H9 (cell line): Measurements from ENCODE around the gene MARCHF3. TPM values are rescaled to one million over a fixed set of nuclear protein-coding genes. Genes with fewer than 3 reads are reported as not detected.
A peak's percentile ranks its signal among the peaks of the same experiment; 100 is the strongest.

Experiments used
- DNase-seq: peaks from one replicate; pipeline ENCODE4 v3.0.0-alpha.2; 2017
- H2AFZ ChIP-seq: one replicate; pipeline ENCODE4 v1.6.1; 2013; ENCODE audit warnings: mild to moderate bottlenecking, low read length, control low read depth, moderate library complexity
- H2AK5ac ChIP-seq: 2 replicates; pipeline ENCODE4 v1.6.1; 2013; ENCODE audit warnings: low read length, control low read depth, mixed read lengths; ENCODE audit not compliant: insufficient read length
- H2BK120ac ChIP-seq: one replicate; pipeline ENCODE4 v1.6.1; 2013; ENCODE audit warnings: low read depth, mild to moderate bottlenecking, low read length, control low read depth, inconsistent platforms; ENCODE audit not compliant: poor library complexity, severe bottlenecking
- H2BK12ac ChIP-seq: 2 replicates; pipeline ENCODE4 v1.6.1; 2013; ENCODE audit warnings: low read length, control low read depth, mixed read lengths, low read depth; ENCODE audit not compliant: insufficient read length
- H2BK15ac ChIP-seq: 2 replicates; pipeline ENCODE4 v1.6.1; 2013; ENCODE audit warnings: low read depth, low read length, control low read depth
- H2BK20ac ChIP-seq: one replicate; pipeline ENCODE4 v1.6.1; 2013; ENCODE audit warnings: low read depth, mild to moderate bottlenecking, low read length, control low read depth, inconsistent platforms; ENCODE audit not compliant: poor library complexity, severe bottlenecking
- H2BK5ac ChIP-seq: 2 replicates; pipeline ENCODE4 v1.6.1; 2013; ENCODE audit warnings: low read length, control low read depth, mixed read lengths; ENCODE audit not compliant: insufficient read length
- H3K14ac ChIP-seq: 2 replicates; pipeline ENCODE4 v1.6.1; 2013; ENCODE audit warnings: low read length, control low read depth; ENCODE audit not compliant: insufficient read depth
- H3K18ac ChIP-seq: 2 replicates; pipeline ENCODE4 v1.6.1; 2013; ENCODE audit warnings: low read depth, mild to moderate bottlenecking, mixed read lengths, low read length, control low read depth; ENCODE audit not compliant: insufficient read length
- H3K23ac ChIP-seq: 2 replicates; pipeline ENCODE4 v1.6.1; 2013; ENCODE audit warnings: low read length, control low read depth, mixed read lengths, low read depth; ENCODE audit not compliant: insufficient read length
- H3K23me2 ChIP-seq: 2 replicates; pipeline ENCODE4 v1.6.1; 2013; ENCODE audit warnings: low read depth, mild to moderate bottlenecking, mixed read lengths, low read length, control low read depth; ENCODE audit not compliant: insufficient read length, poor library complexity, severe bottlenecking
- H3K27ac ChIP-seq: 2 replicates; pipeline ENCODE4 v1.5.1; 2013; ENCODE audit warnings: low read length, control low read depth, mixed read lengths, low read depth; ENCODE audit not compliant: insufficient read length
- H3K27me3 ChIP-seq: 2 replicates; pipeline ENCODE4 v1.6.1; 2013; ENCODE audit warnings: low read length, control low read depth, inconsistent platforms; ENCODE audit not compliant: insufficient read depth
- H3K4ac ChIP-seq: 2 replicates; pipeline ENCODE4 v1.6.1; 2013; ENCODE audit warnings: low read depth, mild to moderate bottlenecking, control low read depth, inconsistent platforms, low read length, moderate library complexity
- H3K4me1 ChIP-seq: 2 replicates; pipeline ENCODE4 v1.6.1; 2013; ENCODE audit warnings: low read length, control low read depth, inconsistent platforms; ENCODE audit not compliant: insufficient read depth
- H3K4me2 ChIP-seq: 2 replicates; pipeline ENCODE4 v1.6.1; 2013; ENCODE audit warnings: low read length, control low read depth, mixed read lengths; ENCODE audit not compliant: insufficient read length, insufficient read depth
- H3K56ac ChIP-seq: 2 replicates; pipeline ENCODE4 v1.6.1; 2013; ENCODE audit warnings: low read depth, mild to moderate bottlenecking, mixed read lengths, low read length, control low read depth; ENCODE audit not compliant: insufficient read length
- H3K79me1 ChIP-seq: 2 replicates; pipeline ENCODE4 v1.6.1; 2013; ENCODE audit warnings: low read depth, mild to moderate bottlenecking, moderate library complexity, low read length, control low read depth, inconsistent platforms; ENCODE audit not compliant: insufficient read depth, poor library complexity, severe bottlenecking
- H3K79me2 ChIP-seq: 2 replicates; pipeline ENCODE4 v1.6.1; 2013; ENCODE audit warnings: low read length, control low read depth, inconsistent platforms; ENCODE audit not compliant: insufficient read depth
- H3K9ac ChIP-seq: 2 replicates; pipeline ENCODE4 v1.6.1; 2013; ENCODE audit warnings: low read length, control low read depth, mixed read lengths; ENCODE audit not compliant: insufficient read length; ENCODE audit errors: extremely low read depth
- H3K9me3 ChIP-seq: one replicate; pipeline ENCODE4 v1.6.1; 2013; ENCODE audit warnings: low read depth, low read length, inconsistent platforms; ENCODE audit not compliant: control insufficient read depth
- H3T11ph ChIP-seq: one replicate; pipeline ENCODE4 v1.6.1; 2013; ENCODE audit warnings: mild to moderate bottlenecking, low read length, control low read depth, inconsistent platforms
- H4K20me1 ChIP-seq: one replicate; pipeline ENCODE4 v1.6.1; 2013; ENCODE audit not compliant: control insufficient read depth, insufficient read length, insufficient read depth
- H4K5ac ChIP-seq: 2 replicates; pipeline ENCODE4 v1.6.1; 2013; ENCODE audit warnings: low read depth, mild to moderate bottlenecking, mixed read lengths, low read length, control low read depth; ENCODE audit not compliant: insufficient read length
- H4K8ac ChIP-seq: replicated peaks from 2 replicates; pipeline ENCODE4 v1.6.1; 2013; ENCODE audit warnings: low read length, control low read depth, mixed read lengths, low read depth; ENCODE audit not compliant: insufficient read length
- H4K91ac ChIP-seq: 2 replicates; pipeline ENCODE4 v1.6.1; 2013; ENCODE audit warnings: low read depth, mild to moderate bottlenecking, moderate library complexity, mixed read lengths, low read length, control low read depth; ENCODE audit not compliant: insufficient read length
- H3K27ac Mint-ChIP-seq, 3 experiments: 2 replicates in 2 of 3; 3 replicates in 1 of 3; pipeline ENCODE4 v1.8.0; 2020 to 2021; ENCODE audit warnings: mixed read lengths in 3 of 3, mild to moderate bottlenecking in 1 of 3, moderate library complexity in 1 of 3
- H3K27me3 Mint-ChIP-seq: 2 replicates; pipeline ENCODE4 v1.8.0; 2021; ENCODE audit warnings: low read depth, mild to moderate bottlenecking, moderate library complexity, mixed read lengths
- H3K36me3 Mint-ChIP-seq, 3 experiments: 2 replicates in 2 of 3; 3 replicates in 1 of 3; pipeline ENCODE4 v1.8.0; 2020 to 2021; ENCODE audit warnings: low read depth in 3 of 3, mixed read lengths in 3 of 3; ENCODE audit not compliant: insufficient read depth in 1 of 3
- H3K4me1 Mint-ChIP-seq, 2 experiments: 2 replicates each; pipeline ENCODE4 v1.8.0; 2020; ENCODE audit warnings: mixed read lengths in 2 of 2
- H3K4me3 Mint-ChIP-seq, 2 experiments: 2 replicates in 1 of 2; 3 replicates in 1 of 2; pipeline ENCODE4 v1.8.0; 2020 to 2021; ENCODE audit warnings: mild to moderate bottlenecking in 2 of 2, mixed read lengths in 2 of 2, moderate library complexity in 1 of 2
- H3K9me3 Mint-ChIP-seq, 2 experiments: 2 replicates in 1 of 2; 3 replicates in 1 of 2; pipeline ENCODE4 v1.8.0; 2020; ENCODE audit warnings: mild to moderate bottlenecking in 2 of 2, mixed read lengths in 2 of 2, moderate library complexity in 1 of 2
- WGBS: extraction: QIAGEN DNeasy Blood & Tissue Kit; methylation state at CpG from one replicate; pipeline ENCODE4 v1.1.7; 2013; ENCODE audit warnings: missing lambda C conversion rate, low lambda C conversion rate, mixed read lengths; ENCODE audit not compliant: insufficient read length; ENCODE audit errors: extremely low coverage; 5-methylcytosine and 5-hydroxymethylcytosine counted together
- total RNA-seq: library from RNA; stranded (reverse); gene quantifications from 2 replicates; pipeline ENCODE4 v1.2.1, GENCODE V29; 2021
- TF ChIP-seq, protein P1 (sequence below): fragments of 200-600 bp; sonication (generic); conservative IDR thresholded peaks from 3 replicates; pipeline ENCODE4 v1.8.0; 2021; ENCODE audit warnings: antibody characterized with exemption, mild to moderate bottlenecking

The MARCHF3 gene
- total RNA-seq, 1 experiment from 2014 or later: 17.7 TPM

- Mint-ChIP-seq H3K4me3 (no peak overlapping the region), H3K9me3 (0 out of 5 replicates have a peak, but pooled peaks cover 0 to 1% of the 10 kb centered on the region in 2 experiments), H3K36me3 (peaks cover 0 to 7% (median 3%) of the 10 kb centered on the region in 3 experiments; a peak in 5 of 7 replicates), H3K27me3 (no peaks in the 10 kb centered on the region), H3K4me1 (peaks cover 70 to 73% of the 10 kb centered on the region in 2 experiments), H3K27ac (peak overlapping the region; percentile 13 to 93 (median 88); a peak in 5 of 7 replicates)
- Histone ChIP-seq H3K27ac (no peak overlapping the region), H3K4me1 (peaks cover 18% of the 10 kb centered on the region), H3K56ac (no peak overlapping the region), H2AK5ac (no peak overlapping the region), H2BK15ac (no peak overlapping the region), H3K14ac (no peak overlapping the region), H3K9ac (no peak overlapping the region), H3K9me3 (no peaks in the 10 kb centered on the region), H3K79me2 (no peaks in the 10 kb centered on the region; the same call in 1 of the 2 replicates), H3K23ac (no peak overlapping the region), H3K23me2 (peaks cover 3% of the 10 kb centered on the region), H2AFZ (no peak overlapping the region), H3K4ac (no peak overlapping the region), H4K8ac (no peak overlapping the region), H2BK12ac (no peak overlapping the region), H3K18ac (no peak overlapping the region), H3T11ph (no peak overlapping the region), H2BK120ac (no peak overlapping the region), H4K5ac (no peak overlapping the region), H2BK20ac (no peak overlapping the region), H4K20me1 (no peaks in the 10 kb centered on the region), H2BK5ac (no peak overlapping the region), H3K27me3 (no peaks in the 10 kb centered on the region), H3K4me2 (no peak overlapping the region), H4K91ac (no peak overlapping the region), H3K79me1 (no peaks in the 10 kb centered on the region)
- WGBS: no CpG with 5 or more reads among the region's 5 CpGs
- TF ChIP-seq, protein P1, sequence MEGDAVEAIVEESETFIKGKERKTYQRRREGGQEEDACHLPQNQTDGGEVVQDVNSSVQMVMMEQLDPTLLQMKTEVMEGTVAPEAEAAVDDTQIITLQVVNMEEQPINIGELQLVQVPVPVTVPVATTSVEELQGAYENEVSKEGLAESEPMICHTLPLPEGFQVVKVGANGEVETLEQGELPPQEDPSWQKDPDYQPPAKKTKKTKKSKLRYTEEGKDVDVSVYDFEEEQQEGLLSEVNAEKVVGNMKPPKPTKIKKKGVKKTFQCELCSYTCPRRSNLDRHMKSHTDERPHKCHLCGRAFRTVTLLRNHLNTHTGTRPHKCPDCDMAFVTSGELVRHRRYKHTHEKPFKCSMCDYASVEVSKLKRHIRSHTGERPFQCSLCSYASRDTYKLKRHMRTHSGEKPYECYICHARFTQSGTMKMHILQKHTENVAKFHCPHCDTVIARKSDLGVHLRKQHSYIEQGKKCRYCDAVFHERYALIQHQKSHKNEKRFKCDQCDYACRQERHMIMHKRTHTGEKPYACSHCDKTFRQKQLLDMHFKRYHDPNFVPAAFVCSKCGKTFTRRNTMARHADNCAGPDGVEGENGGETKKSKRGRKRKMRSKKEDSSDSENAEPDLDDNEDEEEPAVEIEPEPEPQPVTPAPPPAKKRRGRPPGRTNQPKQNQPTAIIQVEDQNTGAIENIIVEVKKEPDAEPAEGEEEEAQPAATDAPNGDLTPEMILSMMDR: no peak
- DNase-seq: no peak
Observed at GRCh38 chr5:126846744-126847455, 183.5 kb downstream of the MARCHF3 start.
